GM18502 (cell line): Measurements from ENCODE around the gene FAM240A.
"Not testable (repeated sequence)": the region's sequence is repeated elsewhere in the genome, so short reads cannot be mapped to it uniquely, and the experiment has no call there.

Source experiments
- ATAC-seq: cut with Tn5 transposase; IDR thresholded peaks from one replicate; pipeline ENCODE4 v1.9.1; 2021; ENCODE audit warnings: mild to moderate bottlenecking; ENCODE audit not compliant: unreplicated experiment, poor library complexity

FAM240A gene

DNA sequence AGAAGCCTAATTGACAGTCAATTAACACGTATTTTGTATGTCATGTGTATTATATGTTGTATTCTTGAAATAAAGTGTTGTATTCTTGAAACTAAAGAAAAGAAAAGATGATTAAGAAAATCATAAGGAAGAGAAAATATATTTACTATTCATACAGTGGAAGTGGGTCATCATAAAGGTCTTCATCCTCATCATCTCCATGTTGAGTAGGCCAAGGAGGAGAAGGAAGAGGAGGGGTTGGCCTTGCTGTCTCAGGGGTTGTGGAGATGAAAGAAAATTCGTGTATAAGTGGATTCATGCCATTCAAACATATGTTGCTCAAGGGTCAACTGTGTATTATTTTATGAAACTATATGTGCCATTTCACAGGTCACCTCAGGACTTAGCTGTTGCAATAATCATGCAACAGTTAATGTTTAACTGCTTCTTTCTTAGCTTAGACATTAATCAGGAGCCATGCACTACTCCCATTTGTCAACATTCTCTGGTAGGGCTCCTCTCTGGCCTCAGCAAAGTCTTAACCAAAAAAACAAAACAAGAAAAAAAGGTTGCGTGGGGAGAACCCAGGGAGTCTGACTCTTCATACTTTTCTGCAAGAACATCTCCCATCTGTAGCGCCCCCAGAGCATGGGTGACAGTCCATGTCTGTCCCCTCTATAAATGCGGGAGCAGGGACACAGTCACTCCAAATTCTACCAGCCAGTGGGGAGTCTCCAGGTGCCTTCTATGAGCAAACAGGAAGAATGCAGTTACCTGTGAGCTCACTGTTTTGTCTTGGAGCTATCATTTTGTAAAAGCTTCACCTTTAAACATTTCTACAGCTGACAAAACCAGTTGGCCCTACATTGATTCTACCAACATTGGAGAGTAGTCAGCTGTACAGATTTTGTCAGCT is 26.3 kb upstream of the FAM240A start:
- no peak for ATAC-seq

GRCh38 chr3:46586738-46587246 is 25.5 kb upstream of the FAM240A start:
- ATAC-seq: no peak

GRCh38 chr3:46587268-46587667 is 25.1 kb upstream of the FAM240A start:
- not testable (repeated sequence) for ATAC-seq

DNA sequence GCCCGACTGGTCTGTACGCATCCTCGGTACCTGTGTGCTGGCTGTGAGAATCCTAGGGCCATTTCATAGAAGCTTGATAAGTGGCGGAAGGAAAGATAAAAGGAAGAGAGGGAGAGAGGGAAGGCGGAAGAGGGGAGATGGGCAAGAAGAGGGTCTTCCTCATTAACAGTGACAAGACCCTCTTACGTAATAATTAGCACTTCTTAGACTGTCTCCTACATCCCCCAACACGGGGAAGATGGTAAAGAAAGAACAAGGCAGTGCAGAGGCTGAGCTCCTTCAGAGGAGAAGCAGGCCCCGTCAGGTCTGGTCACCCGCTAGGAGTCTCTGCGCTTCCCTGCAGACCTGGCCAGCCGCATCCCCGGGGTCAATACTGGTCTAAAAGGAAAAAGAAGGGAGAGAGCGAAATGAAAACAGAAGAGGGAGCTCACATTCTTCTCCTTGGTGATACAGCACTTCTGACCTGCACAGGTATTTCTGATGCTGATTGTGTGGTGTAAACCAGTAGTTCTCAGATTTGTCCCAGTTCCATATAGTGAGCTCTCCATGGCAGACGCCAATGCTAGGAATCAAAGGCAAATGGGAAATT is 19.0 kb upstream of the FAM240A start:
- ATAC-seq: no peak

- ATAC-seq: no peak
Measured at GRCh38 chr3:46593979-46594378, 18.3 kb upstream of the FAM240A start.

GRCh38 chr3:46594723-46595122 is 17.6 kb upstream of the FAM240A start:
- no peak for ATAC-seq

- no peak for ATAC-seq
Measured at GRCh38 chr3:46595819-46596314, 16.5 kb upstream of the FAM240A start.

DNA sequence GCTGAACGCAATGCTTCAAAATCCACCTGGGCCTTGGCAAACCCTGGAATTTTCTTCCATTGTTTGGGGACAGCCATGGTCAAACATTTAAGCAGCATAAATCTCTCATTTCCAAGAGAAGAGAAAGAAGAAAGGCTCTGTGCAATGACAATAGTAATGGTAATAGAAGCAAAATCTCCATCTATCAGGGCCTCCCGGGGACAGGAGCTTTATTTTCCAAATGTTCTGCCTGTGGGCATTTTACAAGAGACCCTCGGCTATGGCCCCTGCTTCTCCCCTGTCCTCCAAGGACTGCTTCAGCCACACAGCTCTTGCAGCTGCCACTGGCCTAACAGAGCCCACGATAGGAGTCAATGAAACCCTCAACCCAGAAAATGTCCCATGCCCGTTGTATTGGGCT is 12.7 kb upstream of the FAM240A start:
- no peak for ATAC-seq

- ATAC-seq: no peak
Measured at GRCh38 chr3:46603446-46604046, 8.8 kb upstream of the FAM240A start.

DNA sequence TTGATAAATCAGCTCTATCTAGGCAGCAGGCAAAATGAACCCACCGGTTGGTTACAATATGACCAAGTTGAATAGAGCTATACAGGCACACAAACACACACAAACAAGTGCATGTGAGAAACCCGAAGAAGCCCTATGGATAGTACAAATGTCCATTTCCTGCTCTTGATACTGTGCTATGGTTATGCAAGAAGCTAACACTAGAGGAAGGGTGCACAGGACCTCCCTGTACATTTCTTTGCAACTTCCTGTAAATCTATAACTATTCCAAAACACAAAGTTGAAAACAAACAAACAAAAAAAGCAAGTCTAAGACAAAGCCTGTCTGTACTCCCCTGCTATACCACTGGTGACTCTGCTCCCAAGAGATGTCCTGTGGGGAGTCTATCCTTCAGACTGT is 8.2 kb upstream of the FAM240A start:
- ATAC-seq: no peak

- ATAC-seq: no peak
Measured at GRCh38 chr3:46607603-46608028, 4.7 kb upstream of the FAM240A start.

- no peak for ATAC-seq
Measured at GRCh38 chr3:46609212-46609721, 3.1 kb upstream of the FAM240A start.

DNA sequence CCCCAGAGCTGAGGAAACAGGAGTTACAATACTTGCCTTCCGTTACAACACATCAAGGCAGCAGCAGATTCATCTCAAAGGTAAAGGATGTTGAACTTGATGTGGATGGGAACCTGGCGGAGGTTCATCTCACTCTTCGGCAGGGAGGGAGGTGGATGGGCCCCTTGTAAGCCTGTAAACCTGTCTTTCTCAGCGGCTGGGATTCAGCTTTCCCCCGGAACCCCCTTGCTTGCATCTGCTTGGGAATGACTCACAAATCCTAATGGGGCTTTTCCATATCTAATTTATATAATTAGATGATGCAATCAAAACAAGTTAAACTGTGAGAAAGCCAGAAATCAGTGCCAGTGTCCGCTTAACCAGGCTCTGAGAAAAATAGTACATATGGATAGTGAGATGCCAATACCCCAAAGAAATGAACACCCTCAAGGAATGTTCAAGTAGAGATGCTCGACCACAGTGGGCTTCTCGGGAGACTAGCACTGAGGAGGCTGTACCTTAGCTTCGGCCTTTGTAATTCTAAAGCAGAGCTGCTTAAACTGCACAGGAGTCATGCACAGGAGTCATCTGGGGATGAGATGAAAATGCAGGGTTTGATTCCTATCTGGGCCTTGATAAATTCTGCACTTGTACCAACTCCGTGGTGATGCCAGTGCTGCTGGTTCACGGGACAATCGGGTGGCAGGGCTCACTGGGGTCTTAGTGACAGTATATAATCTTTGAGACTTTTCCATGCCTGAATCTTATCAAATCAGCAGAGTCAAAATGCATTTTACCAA is 2.2 kb upstream of the FAM240A start:
- ATAC-seq: no peak

DNA sequence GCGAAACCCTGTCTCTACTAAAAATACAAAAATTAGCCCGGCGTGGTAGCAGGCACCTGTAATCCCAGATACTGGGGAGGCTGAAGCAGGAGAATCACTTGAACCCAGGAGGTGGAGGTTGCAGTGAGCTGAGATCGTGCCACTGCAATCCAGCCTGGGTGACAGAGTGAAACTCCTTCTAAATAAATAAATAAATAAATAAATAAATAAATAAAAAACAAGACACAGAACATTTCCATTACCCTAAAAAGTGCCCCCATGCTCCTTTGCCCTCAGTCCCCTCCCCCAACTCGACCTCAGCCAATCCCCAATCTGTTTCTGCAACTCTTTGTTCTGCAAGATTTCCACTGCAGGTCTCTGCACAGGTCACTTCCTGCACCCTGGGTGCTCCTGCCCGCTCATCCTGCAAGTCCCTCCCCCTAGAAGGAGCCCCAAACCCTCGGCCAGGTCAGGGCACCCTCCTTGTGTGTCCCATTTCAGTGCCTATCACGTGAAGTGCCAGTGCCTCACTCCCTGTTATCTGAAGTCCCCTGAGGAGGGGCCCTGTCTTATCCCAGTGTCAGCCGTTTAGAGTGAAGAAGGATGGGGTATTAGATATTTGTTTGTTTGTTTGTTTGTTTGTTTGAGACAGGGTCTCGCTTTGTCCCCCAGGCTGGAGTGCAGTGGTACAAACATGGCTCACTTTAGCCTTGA is 1.1 kb downstream of the FAM240A start:
- ATAC-seq: no peak

DNA sequence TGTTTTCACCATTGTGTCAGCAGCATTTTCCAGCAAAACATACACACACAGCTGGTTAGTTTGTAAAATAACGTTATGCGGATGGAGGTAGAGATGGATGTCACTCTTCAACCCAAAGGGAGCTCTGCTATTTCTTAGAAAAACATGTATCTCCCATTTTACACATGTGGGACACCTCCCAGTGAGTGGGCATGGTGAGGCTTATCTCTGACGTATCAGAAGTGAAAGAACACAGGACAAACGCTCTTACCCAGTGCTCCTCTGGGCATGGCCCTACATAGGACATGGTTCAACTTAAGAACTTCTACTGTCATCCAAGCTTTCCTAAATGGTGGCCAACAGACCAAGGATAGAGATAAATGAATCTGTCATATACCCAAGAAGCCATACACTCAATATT is 2.1 kb downstream of the FAM240A start:
- ATAC-seq: no peak

DNA sequence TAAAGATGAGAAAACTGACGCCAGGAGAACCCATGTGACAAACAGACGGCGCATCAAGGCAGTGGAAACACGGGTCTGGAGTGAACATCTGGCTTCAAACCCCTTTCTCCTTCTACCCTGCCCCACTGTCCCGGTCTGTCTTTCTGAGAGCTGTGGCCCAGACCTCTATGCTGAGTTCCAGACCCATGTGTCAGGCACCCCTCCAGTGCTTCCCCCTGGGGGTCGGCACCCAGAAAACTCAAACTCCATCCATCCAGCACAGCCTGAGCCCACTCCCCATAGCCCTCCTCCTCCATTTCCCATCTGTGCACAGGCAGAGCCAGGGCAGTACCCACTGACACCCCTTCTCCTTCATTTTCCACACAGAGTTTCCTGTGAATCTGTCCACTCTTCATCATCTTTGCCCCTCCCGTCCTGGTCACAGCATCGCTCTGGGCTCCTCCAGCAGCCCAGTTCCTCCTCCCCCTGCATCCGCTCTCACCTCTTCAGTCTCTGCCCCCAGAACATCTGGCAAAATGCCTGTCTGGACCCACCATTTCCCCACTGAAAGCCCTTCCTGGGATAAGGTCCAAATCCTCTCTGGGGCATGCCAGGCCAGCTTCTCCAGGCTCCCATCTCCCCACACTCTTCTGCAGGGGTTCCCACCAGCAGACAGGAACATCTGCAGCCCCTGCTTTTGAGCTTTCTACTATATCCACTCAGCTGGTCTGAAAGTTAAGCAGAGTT is 2.9 kb downstream of the FAM240A start:
- no peak for ATAC-seq

- ATAC-seq: no peak
Measured at GRCh38 chr3:46615976-46616375, 3.7 kb downstream of the FAM240A start.

DNA sequence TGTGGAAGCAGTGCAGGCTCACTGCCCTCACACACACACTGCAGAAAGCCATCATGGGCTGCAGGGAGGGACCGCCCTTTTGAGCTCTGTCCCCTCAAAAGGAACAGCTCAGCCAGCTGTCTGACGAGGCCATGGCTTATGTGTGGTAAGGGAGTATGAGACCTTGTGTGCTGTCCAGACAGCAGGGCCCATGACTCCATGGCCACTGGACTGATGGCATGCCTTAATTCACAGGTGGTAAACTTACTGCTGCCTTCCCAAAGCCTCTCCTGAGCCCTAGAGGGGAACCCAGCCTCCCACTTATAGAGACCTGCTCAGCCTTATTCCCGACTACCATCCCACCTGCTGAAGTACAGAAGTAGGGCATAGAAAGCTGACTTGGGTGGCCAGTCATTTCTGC is 5.6 kb downstream of the FAM240A start:
- ATAC-seq: no peak
